ENCODE results near the gene BSN. TPM values are rescaled to one million over a fixed set of nuclear protein-coding genes. Genes with fewer than 3 reads are reported as not detected.

BSN gene
- total and polyA plus RNA-seq, 2 donors (not counting 1 experiment from before 2014, with no cell fraction given) = 0.03 to 0.20 TPM

- TF ChIP-seq EZH2 (IDR thresholded peaks at IDR 0.05; ENCODE audit: borderline replicate concordance, insufficient read depth, low read depth, low read length, poor library complexity, severe bottlenecking) = no peak
- Mint-ChIP-seq H3K4me3 (no peak overlapping the region), H3K27ac (no peak overlapping the region), H3K9me3 (ENCODE audit: insufficient read depth) (no peaks in the 10 kb centered on the region), H3K4me1 (peaks cover 4% of the 10 kb centered on the region), H3K27me3 (peaks cover 5% of the 10 kb centered on the region)
- ChIA-PET CTCF (no interaction called here), POLR2A (no interaction called here)
- Histone ChIP-seq H4K20me1 (ENCODE audit: control insufficient read depth, insufficient read depth, low read length, poor library complexity, severe bottlenecking) (no peaks in the 10 kb centered on the region), H3K4me1 (ENCODE audit: control insufficient read depth in 2 of 2, insufficient read depth in 2 of 2, low read length in 2 of 2) (peaks cover 0 to 11% of the 10 kb centered on the region in 2 donors), H3K79me2 (ENCODE audit: control insufficient read depth, insufficient read depth, low read length) (no peaks in the 10 kb centered on the region), H2AFZ (ENCODE audit: insufficient read depth, low read depth, low read length, poor library complexity, severe bottlenecking) (no peak overlapping the region), H3K36me3 (replicated peaks in 1 of 2; ENCODE audit: control extremely low read depth in 1 of 2, control insufficient read depth in 1 of 2, extremely low read depth in 1 of 2, insufficient read depth in 2 of 2, low read length in 1 of 2) (no peaks in the 10 kb centered on the region), H3K9ac (ENCODE audit: low read length) (no peak overlapping the region), H3K27me3 (replicated peaks in 1 of 4; ENCODE audit: control extremely low read depth in 1 of 4, control insufficient read depth in 3 of 4, insufficient read depth in 4 of 4, low read length in 3 of 4) (peaks cover 0 to 5% (median 0%) of the 10 kb centered on the region in 4 experiments), H3K9me3 (ENCODE audit: control extremely low read depth in 1 of 3, control insufficient read depth in 2 of 3, insufficient read depth in 1 of 3, low read length in 2 of 3) (peaks cover 0 to 5% (median 0%) of the 10 kb centered on the region in 3 donors), H3K27ac (ENCODE audit: low read length in 2 of 2) (no peak overlapping the region), H3K4me2 (replicated peaks; ENCODE audit: low read depth, low read length, poor library complexity, severe bottlenecking) (no peak overlapping the region), H3K4me3 (ENCODE audit: control extremely low read depth in 1 of 5, extremely low read depth in 1 of 5, insufficient read depth in 1 of 5, low read depth in 2 of 5, low read length in 4 of 5) (no peak overlapping the region)
- intact Hi-C loops (cut with micrococcal nuclease) = no loop called here
- 45% methylated on average over 18 of the region's 18 CpGs for WGBS (ENCODE audit: insufficient coverage)
- ATAC-seq (ENCODE audit: low read depth) (no peak), DNase-seq (no peak)
Observed at GRCh38 chr3:49656541-49657112, 102.3 kb downstream of the BSN start.

GRCh38 chr3:49657208-49657915 lies 103.1 kb downstream of the BSN start:
- intact Hi-C loops (cut with micrococcal nuclease) = no loop called here
- Histone ChIP-seq H3K4me1 (ENCODE audit: control insufficient read depth in 2 of 2, insufficient read depth in 2 of 2, low read length in 2 of 2) (peaks cover 0 to 11% of the 10 kb centered on the region in 2 donors), H3K9ac (ENCODE audit: low read length) (no peak overlapping the region), H3K27ac (ENCODE audit: low read length in 2 of 2) (no peak overlapping the region), H3K79me2 (ENCODE audit: control insufficient read depth, insufficient read depth, low read length) (no peaks in the 10 kb centered on the region), H3K4me2 (replicated peaks; ENCODE audit: low read depth, low read length, poor library complexity, severe bottlenecking) (no peak overlapping the region), H3K27me3 (replicated peaks in 1 of 4; ENCODE audit: control extremely low read depth in 1 of 4, control insufficient read depth in 3 of 4, insufficient read depth in 4 of 4, low read length in 3 of 4) (peaks cover 0 to 5% (median 0%) of the 10 kb centered on the region in 4 experiments), H4K20me1 (ENCODE audit: control insufficient read depth, insufficient read depth, low read length, poor library complexity, severe bottlenecking) (no peaks in the 10 kb centered on the region), H2AFZ (ENCODE audit: insufficient read depth, low read depth, low read length, poor library complexity, severe bottlenecking) (no peak overlapping the region), H3K9me3 (ENCODE audit: control extremely low read depth in 1 of 3, control insufficient read depth in 2 of 3, insufficient read depth in 1 of 3, low read length in 2 of 3) (peaks cover 0 to 5% (median 0%) of the 10 kb centered on the region in 3 donors), H3K36me3 (replicated peaks in 1 of 2; ENCODE audit: control extremely low read depth in 1 of 2, control insufficient read depth in 1 of 2, extremely low read depth in 1 of 2, insufficient read depth in 2 of 2, low read length in 1 of 2) (no peaks in the 10 kb centered on the region), H3K4me3 (ENCODE audit: control extremely low read depth in 1 of 5, extremely low read depth in 1 of 5, insufficient read depth in 1 of 5, low read depth in 2 of 5, low read length in 4 of 5) (no peak overlapping the region)
- no peak for ATAC-seq (ENCODE audit: low read depth)
- CTCF ChIA-PET = no interaction called here
- H3K27me3 Mint-ChIP-seq = peaks cover 5% of the 10 kb centered on the region
- no peak for TF ChIP-seq EZH2 (IDR thresholded peaks at IDR 0.05; ENCODE audit: borderline replicate concordance, insufficient read depth, low read depth, low read length, poor library complexity, severe bottlenecking)
- no peak for TF ChIP-seq CTCF (IDR thresholded peaks at IDR 0.05)
- no peaks in the 10 kb centered on the region for H3K9me3 Mint-ChIP-seq (ENCODE audit: insufficient read depth)
- 96% methylated on average over 36 of the region's 36 CpGs for WGBS (ENCODE audit: insufficient coverage)
- peaks cover 4% of the 10 kb centered on the region for H3K4me1 Mint-ChIP-seq
- no peak overlapping the region for H3K4me3 Mint-ChIP-seq
- H3K27ac Mint-ChIP-seq = no peak overlapping the region
- POLR2A ChIA-PET = no interaction called here
- no peak for DNase-seq
